T47D (cell line): ENCODE measurements around the gene SCGB3A1.
A peak's percentile ranks its signal among the peaks of the same experiment; 100 is the strongest.

Experiments used
- DNase-seq, 2 experiments: peaks; one replicate each; pipeline versions ENCODE4 v3.0.0 to v3.0.0-alpha.2; 2011 to 2012; ENCODE audit warnings: low read depth in 1 of 2, low spot score in 1 of 2
- JUND ChIP-seq: IDR thresholded peaks from 2 replicates; pipeline ENCODE4 v1.6.1; 2012; ENCODE audit warnings: low read depth
- in situ Hi-C: cut with HindIII; loops from 2 replicates; pipeline ENCODE4 v1.10.0; 2016; ENCODE audit warnings: low sequenced_read_pairs, low pct_unique_long_range_greater_than_20kb

SCGB3A1 gene

DNA sequence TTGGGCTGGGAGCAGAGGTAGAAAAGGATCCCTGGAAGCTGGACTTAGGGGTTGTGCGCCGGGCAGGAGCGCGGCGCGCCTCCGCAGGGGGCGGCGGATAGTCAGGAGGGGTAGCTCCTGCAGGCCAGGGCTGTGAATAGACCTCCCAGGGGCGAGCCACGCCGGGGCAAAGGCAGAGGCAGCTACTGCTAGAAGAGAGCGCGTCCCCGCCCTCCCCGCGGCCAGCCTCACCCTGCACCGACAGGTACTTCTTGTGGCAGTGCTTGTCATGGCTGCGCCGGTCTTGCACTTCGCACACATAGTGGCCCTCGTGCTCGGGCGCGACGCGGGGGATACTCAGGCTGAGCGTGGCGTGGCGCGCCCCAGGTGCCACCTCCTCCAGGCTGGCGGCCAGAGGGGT, 30.0 kb upstream of the SCGB3A1 start:
- no peak for TF ChIP-seq JUND
- in situ Hi-C loops, result no loop called here
- DNase-seq, result no peak

DNA sequence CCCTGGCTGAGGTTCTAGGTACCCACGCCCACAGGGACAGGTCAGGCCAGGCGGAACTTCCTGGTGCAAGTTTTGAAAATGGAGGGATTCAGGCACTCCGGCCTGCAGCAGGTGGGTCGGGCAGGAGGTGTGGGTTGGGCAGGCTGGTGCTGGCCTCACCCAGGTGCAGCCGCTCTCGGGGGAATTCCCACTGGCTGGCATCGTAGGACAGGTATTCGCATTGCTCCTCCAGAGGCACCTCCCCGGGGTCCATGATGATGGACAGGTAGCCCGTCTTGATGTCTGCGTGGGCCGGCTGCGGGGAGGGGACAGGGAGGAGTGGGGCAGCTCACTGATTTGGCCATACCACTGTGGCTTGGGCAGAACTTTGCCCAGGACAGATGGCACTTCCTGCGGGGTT, 28.7 kb upstream of the SCGB3A1 start:
- no peak for TF ChIP-seq JUND

DNA sequence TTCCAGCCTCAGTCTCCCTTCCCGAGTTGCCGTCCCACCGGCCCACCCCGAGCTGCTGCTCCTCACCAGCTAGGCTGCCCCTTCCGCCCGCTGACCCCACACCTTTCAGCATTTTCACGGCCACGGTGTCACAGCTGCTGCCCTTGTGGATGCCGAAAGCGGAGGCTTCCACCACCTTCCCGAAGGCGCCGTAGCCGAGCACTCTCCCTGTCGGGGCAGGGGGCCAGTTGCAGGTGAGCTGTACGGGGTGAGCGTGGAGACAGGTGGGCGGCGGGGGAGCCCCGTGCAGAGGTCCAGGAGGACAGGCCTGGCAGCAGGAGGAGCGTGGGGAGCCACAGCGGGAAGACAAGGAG, 28.2 kb upstream of the SCGB3A1 start:
- no peak for TF ChIP-seq JUND
- in situ Hi-C loops, result no loop called here
- DNase-seq, result no peak

More for the DNA sequence above, 28.7 kb upstream of the SCGB3A1 start:
- DNase-seq, result no peak
- in situ Hi-C loops, result no loop called here

DNA sequence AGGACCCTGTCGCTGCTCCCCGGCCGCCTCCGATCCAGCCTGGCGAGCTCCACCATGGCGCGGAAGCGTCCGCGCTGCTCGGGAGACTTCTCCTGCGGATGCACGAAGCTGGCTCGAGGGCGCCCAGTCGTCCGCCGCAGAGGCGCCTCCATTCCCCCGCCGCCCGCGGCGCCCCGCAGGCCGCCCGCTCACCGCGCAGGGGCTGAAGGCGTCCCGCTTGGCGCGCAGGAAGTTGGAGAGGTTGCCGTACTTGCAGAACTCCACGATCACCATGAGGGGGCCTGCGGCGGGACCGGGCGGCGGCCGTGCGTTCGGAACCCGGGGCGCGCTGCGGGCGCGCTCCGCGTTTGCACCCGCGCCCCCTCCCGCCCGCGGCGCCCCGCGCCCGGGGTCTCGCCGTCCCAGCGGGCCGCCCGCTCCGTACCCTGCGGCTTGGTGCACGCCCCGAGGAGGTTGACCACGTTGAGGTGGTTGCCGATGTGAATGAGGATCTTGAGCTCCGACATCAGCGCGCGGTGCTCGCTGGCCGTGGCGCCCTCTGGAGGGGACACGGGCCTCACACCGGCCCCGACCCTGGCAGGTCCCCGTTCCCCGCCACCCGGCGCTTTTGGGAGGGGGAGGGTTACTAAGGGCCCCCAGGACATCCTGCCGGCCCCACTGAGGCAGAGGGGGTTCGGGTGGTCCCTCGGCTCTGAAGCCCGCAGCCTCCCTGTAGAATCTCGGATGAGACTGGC, 27.7 kb upstream of the SCGB3A1 start:
- in situ Hi-C loops, result no loop called here
- no peak for TF ChIP-seq JUND
- DNase-seq, result peak in 1 of 2 experiments; percentile 58

DNA sequence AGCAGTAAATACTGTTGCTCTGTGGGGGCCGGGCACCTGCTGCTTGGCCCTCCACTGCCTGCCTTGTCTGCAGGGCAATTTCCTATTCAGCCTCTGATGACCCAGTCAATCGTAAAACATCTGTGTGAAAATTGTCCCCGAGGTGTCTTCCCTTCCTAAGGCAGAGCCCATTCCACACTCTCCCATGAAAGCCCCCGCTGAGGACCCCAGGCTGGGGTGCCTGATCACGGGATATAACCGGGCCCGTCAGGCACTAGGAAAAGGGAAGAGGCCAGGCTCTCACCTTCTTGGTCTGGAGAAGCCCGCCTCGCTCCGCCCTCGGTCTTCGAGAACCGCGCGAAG, 27.2 kb upstream of the SCGB3A1 start:
- in situ Hi-C loops, result no loop called here
- TF ChIP-seq JUND, result no peak
- no peak for DNase-seq

DNA sequence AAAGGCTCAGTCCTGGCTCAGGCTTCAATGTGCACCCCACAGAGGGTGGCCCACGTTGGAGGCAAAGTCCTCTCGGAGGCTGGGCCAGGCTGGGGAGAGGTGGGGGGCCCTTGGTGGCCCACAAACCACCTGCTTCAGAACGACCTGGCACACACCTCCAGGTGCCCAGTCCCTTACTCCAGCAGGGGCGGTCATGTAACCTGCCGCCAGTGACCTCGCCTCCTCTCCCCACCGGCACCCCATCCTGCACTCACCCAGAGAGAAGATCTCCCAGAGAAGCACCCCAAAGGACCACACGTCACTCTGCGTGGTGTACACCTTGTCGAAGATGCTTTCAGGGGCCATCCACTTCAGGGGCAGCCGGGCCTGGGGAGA, 22.5 kb upstream of the SCGB3A1 start:
- DNase-seq, result no peak
- no peak for TF ChIP-seq JUND

DNA sequence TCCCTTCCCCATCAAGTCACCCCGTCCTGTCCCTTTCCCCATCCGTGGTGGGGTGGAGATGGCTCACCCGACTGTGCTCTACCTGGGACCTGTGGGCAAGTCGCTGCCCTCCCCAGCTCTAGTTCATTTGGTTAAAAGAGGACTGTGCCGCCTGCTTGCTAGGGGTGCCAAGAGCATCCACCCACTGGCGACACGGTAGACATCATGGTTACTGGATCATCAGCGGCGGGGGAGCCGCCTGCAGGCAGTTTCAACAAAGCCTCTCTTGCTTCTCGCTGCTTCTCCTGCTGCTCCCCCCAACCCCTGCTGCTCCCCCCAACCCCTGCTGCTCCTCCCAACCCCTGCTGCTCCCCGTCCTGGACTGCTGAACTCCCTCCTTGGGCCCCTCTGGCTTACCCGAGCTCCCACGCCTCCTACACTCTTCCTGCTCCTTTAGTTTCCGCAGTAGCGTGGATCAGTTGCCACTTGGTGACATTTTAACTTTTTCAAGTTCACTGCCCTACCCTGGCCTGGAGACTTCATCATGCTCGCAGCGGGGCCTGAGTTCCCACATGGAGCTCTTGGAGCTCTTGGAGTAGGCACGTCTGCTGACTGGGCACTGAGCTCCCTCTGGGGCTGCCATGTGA, 22.0 kb upstream of the SCGB3A1 start:
- in situ Hi-C loops, result no loop called here
- DNase-seq, result no peak
- TF ChIP-seq JUND, result no peak

More for the DNA sequence above, 22.5 kb upstream of the SCGB3A1 start:
- in situ Hi-C loops, result no loop called here

DNA sequence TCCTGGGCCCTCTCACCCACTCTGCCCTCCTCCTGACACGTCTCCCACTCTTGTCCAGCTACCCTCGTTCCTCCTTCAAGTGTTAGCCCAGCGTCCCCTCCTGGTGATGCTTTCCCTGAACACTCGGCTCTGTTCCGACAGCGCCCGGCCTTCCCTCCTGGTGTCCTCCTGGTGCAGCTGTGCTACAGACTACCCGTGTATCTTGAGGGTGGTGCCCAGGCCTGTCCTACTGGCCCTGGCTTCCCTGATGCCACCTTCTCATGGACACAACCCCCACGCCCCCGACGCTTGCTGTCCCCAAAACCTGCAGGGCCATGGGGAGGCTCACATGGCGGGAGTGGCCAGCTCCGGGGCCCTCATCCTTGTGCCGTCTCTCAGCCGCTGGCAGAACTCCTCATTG, 21.4 kb upstream of the SCGB3A1 start:
- no peak for TF ChIP-seq JUND
- DNase-seq, result no peak
- in situ Hi-C loops, result no loop called here

DNA sequence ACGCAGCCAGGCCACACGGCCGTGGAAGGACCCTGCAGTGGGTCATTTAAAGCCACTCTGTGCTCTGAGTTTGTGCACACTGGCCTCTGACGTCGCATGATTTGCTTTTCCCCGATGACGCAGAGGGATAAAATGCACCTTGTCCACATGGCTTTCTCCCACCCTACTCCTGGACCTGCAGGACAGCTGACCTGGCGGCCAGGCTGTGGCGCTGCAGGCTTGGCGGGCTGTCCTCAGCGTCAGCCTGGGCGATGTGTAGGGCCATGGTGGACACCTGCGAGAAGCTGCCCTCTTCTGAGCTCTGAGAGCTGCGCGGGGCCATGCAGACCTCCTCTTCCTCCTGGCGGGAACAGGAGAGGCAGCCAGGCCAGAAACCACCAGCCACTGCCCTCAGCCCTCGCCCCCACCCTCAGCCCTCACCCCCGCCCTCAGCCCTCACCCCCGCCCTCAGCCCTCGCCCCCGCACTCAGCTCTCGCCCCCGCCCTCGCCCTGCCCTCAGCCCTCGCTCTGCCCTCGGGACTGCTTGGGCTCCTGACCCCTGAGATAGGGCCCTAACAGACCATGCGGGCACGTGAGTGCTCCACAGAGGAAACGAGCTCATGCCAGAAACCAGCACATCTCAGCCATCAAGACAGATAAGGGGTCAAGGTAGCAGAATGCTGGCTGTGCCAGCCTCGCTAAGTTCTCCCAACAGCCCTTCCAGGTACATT, 20.0 kb upstream of the SCGB3A1 start:
- DNase-seq, result no peak
- TF ChIP-seq JUND, result no peak
- in situ Hi-C loops, result no loop called here

DNA sequence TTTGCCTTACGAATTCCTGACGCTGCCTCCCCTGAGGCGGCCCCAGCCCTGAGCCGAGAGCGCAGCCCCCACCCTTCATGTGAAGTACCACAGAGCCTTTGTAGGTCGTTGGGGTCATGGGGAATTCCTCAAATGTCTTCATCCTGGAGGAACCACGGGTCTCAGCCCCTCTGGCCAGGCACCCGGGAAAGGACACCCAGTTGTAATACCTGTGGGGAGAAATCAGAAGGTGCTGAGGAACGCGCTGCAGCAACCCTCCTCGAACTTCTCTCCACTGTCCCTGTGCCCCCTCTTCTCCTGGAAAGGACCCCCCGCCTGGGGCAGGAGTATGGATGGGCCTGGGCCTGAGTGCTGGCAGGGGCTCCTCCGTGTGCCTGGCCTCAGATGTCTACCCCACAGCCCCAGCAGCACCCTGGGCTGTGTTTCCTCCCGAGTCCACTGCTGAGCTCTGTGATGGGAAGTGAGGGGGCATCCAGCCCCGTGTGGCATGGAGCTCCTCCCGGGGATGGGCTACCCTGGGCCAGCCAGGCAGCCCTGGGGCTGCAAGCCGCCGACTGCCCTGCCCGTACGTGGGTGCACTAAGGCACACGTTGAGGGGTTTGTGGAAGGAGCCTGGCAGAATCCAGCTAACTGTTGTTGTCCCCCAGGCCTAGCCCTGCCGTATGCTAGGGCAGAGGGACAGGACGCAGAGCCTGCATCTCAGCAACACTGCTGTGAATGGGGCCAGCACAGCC, 18.7 kb upstream of the SCGB3A1 start:
- DNase-seq, result peak in 1 of 2 experiments; percentile 7
- in situ Hi-C loops, result no loop called here
- no peak for TF ChIP-seq JUND

DNA sequence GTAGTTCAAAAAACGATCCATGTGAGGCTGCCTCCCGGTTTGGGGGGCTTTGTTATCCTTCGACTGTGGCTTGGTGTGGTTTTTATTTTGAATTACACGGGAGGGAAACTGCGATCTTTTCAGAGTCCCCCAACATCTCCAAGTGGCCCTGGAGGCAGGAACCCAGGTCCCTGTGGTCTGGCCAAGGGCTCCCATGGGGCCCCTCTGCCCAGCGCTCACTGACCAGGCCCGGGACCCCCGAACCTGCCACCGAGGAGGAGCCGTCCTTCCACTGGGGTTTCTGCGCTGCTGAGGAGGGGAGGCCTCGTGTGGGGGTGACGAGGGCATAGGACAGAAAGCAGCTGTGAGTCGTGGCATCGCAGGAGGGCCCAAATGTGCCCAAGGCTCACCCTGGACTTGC, 18.1 kb upstream of the SCGB3A1 start:
- in situ Hi-C loops, result no loop called here
- DNase-seq, result peak in 1 of 2 experiments; percentile 3
- no peak for TF ChIP-seq JUND

DNA sequence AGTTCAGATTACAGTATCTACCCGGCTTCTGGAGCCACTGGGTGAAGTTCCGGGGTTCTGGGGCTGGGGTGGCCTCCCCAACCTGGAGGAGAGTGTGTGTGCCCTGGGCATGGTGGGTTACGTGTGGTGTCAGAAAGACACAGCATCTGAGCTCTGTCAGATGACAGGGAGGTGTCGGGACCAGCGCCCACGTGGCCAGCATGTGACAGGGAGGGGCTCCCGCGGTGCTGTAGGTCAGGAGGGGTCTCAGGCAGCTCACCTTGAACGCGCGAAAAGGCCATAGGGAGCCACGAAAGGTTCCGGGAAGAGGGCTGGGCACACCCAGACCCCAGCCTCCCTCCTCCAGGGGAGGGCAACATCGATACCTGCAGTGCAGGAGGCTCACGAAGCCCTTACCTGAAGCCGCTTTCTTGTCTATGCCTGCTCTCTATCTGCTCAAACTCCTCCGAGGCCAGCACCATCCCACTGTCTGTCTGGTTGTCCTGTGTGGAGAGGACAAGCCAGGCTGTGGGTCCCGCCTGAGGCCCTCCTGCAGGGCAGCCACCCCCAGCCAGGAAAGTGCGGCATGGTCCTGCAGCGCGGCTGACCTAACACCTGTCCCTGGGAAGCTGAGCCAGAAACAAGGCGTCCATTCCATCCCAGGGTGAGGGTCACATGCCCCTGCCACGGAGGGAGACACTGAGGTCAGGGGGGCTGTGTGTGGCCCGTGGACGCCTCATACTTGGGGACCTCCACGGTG, 17.4 kb upstream of the SCGB3A1 start:
- no peak for TF ChIP-seq JUND
- in situ Hi-C loops, result no loop called here
- DNase-seq, result peak in 1 of 2 experiments; percentile 1
